ENCODE data around the gene CYP46A1.

Gene CYP46A1

DNA sequence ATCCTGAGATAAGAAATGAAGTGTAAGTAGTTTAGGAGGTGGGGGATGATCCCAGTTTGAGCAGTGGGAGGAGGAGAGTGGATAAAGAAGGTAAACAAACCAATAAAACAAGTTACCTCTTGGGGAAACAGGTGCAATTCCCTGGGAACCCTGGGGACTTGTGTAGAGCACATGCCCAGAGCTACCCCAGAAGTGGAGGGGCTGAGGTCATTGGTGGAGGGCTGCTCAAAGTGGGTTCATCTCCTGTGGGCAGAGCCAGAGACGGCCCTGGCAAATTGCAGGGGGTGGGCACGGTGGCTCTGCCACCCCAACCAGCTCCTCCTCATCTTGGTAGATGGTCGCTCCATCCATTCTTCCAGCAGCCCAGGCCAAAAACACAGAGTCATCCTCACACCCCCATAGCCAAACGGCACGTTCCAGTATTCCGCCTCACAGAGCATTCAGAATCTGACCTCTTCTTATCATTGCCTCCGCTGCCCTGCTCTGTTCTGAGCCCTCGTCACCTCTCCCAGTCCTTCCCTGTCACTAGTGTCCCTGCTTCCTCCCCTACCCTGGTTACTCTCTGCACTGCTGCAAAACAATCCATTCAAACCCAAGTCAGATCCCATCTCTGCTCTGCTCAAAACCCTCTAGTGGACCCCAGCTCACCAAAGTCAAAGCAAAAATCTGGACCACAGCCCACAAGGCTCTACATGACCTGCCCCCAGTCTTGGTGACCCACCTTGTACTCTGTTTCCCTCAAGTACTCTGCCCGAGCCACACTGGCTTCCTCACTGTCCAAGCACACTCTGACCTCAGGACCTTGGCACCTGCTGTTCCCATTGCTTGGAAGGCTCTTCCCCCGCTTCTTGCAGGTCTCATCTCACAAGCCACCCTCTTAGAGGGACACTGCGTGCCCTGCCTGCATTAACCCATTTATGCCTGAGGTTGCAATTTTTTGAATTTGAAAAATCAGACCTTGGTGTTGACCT is 5.5 kb downstream of the CYP46A1 start:
- no peak for DNase-seq

DNA sequence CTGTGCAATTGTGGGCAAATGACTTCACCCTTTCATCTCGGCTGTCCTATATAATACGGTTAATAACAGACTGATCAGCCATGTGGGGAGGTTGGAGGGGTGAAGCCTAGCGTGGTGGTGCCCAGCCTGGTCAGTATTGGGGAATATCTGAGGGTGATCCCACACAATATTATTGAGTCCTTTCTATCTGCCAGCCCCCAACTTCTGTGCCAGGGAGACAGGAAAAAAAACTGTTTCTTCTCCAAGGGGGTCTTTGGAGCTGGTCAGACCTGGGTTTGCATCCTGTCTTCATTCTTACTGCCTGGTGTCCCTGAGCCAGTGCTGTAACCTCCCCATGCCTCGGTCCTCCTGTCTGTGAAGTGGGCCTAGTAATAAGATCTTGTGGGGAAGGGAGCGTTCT is 6.5 kb downstream of the CYP46A1 start:
- DNase-seq, result no peak

DNA sequence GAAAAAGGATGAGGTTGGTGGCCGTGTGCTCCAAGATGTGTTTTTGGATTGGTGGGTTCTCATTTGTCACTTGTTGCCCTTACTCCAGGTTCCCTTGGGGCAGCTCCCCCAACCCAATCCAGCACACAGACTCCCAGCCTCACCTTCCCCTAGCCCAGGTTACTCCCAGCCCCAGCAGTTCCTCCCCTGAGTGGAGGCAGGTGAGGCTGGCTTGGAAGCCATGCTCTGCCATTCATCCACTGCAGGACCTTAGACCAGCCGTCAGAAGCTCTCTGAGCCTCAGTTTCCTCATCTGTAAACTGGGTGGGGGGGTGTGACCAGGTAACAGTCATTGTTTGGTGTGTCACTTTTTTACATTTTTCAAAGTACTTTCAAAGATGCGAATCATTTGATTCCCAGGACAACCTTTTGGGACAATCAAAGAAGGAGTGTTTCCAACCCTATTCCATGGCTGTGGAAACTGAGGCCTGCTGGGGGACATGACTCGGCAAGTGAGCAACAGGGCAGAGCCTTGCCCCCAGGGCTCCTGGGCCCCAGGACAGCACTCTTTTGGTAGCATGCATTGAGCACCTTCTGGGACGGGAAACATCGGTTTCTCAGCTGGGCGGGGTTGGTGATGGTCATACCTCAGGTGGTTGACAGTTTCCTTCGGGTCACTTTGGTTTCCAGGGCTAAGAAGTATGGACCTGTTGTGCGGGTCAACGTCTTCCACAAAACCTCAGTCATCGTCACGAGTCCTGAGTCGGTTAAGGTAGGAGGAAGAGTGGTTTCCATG is 7.2 kb downstream of the CYP46A1 start:
- DNase-seq, result no peak

DNA sequence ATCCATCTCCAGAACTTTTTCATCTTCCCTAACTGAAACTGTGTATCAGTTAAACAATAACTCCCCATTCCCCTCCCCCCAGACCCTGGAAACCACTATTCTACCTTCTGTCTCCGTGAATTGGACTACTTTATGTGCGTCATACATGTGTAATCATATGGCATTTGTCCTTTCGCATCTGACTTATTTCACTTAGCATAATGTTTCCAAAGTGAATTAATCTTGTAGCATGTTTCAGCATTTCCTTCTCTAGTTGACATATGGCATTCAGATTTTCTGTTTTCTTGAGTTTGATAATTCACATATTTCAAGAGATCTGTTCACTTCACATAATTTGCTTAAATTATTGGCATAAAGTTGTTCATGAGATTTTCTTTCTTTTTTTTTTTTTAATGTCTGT is 9.8 kb downstream of the CYP46A1 start:
- no peak for DNase-seq

DNA sequence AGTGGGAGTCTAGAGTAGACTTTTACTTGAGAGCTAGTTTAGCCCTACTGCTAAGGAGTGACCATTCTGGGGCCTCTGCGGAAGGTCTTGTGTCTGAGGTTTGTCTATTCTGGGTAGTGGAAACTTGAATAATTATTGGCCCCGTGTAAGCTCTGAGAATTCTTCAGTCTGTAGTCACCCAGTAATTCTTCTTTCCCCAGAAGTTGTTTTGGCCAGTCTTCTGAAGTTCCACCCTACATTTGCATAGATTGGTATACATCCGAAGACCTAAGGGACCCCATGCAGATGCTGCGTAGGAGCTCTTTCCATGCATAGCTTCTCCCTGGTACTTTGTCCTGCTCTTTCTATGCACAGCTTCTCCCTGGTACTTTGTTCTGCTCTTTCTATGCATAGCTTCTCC is 12.8 kb downstream of the CYP46A1 start:
- DNase-seq, result no peak

DNA sequence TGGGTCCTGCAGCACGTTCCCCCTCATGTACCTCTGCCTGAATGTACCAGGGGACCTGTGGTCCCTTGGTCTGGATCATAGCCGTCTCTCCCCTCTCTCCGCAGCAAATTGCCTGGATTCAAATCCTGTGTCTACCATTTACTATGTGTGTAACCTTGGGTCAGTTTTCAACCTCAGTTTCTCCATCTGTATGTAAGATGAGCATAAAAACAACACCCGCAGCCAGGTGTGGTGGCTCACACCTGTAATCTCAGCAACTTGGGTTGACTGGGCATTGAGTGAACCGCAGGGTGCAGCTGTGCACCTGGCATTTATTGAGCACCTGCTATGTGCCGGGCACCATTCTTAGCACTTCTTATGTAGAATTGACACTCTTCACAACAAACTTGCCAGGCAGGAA is 14.1 kb downstream of the CYP46A1 start:
- no peak for DNase-seq

DNA sequence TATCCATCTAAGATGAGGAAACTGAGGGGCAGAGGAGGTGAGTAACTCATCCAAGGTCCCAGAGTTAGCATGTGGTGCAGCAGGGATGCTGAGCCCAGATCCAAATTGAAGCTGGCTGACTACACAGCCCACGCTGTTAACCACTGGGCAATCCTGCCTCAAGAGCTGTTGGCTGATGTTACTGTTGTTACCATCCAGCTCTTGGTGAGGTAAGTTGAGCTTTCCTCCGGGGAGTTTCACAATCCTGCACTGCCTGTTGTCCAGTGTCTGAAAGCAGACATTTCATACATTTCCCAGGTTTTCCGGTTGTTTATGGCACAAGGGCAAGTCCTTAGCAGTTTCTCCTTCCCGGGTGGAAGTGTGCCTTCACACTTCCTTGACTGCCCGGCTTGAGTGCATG is 14.5 kb downstream of the CYP46A1 start:
- DNase-seq, result no peak

DNA sequence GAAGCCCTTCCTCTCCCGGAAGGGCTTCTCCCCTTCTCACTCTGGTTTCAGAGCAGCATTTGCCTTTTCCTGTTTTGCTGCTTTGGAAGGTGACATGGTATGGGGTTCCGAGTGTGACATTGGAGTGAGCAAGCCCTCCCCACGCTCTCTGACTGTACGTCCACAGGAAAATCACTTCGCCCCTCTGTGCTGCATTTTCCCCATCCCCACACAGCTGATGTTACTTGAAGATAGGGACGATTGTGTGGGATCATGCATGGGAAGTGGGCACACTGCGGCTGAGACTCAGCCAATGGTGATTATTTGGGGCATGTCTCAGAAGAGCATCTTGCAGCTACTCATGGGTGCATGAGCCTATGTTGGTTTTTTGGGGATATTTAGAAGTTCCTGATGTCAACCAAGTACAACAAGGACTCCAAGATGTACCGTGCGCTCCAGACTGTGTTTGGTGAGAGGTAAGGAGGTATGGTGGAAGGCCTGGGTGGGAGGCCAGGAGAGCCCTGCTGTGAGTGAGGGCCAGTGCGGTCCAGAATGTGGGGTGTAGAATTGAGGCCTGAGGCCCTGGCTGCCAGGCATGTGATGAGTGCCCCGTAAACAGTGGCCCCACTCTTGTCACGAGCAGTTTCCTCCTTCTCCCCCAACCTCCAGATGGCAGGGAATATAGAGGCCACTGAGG is 15.1 kb downstream of the CYP46A1 start:
- DNase-seq, result no peak

DNA sequence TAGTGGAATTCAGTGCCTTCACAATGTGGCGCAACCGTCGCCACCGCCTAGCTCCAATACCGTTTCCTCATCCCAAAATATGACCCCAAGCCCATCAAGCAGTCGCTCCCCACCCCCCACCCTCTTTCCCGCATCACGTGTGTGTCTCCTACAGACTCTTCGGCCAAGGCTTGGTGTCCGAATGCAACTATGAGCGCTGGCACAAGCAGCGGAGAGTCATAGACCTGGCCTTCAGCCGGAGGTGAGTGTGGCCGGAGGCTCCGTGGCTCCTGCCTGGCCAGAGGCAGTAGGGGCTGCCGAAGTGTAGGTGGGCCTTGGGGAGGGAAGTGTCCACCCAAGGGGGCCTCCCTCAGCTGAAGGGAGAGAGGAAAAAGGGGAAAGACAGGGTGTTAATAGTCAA is 15.8 kb downstream of the CYP46A1 start:
- DNase-seq, result no peak

DNA sequence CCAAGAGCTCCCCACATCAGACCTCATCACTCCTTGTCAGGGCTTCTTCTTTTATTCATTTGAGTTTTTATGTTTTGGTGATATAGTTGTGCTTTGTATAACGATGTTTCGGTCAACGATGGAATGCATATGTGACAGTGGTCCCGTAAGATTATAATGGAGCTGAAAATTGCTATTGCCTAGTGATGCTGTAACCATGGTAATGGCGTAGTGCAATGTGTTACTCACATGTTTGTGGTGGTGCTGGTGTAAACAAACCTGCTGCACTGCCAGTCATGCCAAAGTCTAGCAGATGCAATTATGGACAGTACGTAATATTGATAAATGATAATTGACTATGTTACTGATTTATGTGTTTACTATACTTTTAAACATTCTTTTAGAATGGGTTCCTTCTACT is 16.3 kb downstream of the CYP46A1 start:
- DNase-seq, result no peak

DNA sequence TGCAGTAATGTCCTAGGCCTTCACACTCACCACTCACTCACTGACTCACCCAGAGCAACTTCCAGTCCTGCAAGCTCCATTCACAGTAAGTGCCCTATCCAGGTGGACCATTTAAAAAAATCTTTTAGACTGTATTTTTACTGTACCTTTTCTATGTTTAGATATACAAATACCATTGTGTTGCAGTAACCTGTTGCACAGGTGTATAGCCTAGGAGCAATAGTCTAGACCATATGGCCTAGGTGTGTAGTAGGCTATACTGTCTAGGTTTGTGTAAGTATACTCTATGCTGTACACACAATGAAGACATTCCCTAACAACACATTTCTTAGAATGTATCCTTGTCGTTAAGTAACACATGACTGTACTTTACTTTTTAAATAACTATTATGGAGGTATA is 17.2 kb downstream of the CYP46A1 start:
- no peak for DNase-seq

DNA sequence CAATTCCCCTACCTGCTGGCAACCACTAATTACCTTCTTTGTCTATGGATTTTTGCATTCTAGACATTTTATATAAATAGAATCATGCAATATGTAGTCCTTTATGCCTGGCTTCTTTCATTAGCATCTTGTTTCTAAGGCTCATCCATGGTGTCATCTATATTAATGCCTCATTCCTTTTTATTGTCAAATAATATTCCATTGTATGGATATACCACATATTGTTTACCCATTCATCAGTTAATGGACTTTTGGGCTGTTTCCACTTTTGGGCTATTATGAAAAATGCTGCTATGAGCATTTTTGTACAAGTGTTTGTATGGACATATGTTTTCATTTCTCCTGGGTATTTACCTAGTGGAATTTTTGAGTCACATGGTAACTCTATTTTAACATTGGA is 18.0 kb downstream of the CYP46A1 start:
- no peak for DNase-seq

DNA sequence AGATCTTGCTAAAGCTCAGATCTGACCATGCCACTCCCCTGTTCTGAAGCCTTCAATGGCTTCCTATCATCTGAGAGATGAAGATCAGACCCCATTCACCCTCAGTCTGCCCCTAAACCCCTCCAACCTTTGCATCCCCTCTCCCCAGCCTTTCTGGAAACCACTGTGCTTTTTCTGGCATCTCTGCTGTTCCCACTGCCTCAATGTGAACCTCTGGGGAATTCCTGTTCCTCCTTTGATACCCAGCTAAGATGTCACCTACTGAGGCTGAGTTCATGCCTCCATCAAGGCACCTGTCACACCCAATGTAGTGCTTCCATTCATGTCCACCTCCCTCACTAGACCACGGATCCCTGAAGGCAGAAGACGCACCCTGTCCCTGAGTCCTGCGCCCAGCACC is 19.3 kb downstream of the CYP46A1 start:
- DNase-seq, result no peak

DNA sequence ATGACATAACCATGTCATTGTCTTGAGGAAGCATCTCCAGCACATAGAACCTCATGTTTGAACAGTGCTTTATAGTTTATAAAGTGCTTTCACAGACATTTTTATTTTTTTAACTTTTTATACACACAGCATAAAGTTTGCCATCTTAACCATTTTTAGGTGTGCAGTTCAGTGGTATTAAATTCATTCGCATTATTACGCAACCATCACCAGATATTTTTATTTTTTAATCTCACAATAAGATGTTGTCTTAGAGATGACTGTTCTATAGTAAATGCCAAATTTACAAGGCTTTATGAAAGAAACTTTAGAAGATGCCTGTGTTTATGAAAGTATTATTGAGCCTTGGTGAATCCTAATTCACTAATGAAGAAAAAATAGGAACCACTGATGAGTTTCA is 19.9 kb downstream of the CYP46A1 start:
- DNase-seq, result no peak

DNA sequence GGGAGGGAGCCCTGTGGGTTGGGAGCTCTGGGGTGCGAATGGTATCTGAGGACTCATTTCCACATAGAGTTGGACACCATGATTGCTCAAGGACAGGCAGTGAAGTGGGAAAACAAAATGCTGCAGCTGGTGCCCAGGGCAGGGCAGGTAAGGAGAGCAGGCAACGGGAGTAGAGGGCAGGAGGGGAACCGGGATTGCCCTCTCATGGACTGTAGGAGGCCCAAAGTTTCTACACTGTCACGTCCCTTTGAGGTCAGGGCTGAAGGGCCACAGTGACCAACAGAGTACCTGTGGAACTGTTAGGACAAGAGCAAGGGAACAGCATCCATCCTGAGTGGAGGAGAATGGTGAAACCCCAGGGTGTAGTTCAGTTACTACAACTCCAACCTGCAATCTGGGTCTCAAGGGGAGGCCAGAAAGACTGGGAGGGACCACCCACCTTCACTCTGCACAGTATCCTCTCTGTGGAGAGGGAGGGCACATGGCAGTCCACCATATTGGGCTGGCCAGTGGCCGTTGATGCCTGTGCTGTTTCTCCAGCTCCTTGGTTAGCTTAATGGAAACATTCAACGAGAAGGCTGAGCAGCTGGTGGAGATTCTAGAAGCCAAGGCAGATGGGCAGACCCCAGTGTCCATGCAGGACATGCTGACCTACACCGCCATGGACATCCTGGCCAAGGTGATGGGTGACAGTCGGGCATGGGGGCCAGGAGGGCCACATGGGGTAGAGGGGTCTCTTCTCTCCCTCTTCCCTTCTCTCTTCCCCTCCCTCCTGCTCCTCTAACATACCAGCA is 22.2 kb downstream of the CYP46A1 start:
- no peak for DNase-seq

DNA sequence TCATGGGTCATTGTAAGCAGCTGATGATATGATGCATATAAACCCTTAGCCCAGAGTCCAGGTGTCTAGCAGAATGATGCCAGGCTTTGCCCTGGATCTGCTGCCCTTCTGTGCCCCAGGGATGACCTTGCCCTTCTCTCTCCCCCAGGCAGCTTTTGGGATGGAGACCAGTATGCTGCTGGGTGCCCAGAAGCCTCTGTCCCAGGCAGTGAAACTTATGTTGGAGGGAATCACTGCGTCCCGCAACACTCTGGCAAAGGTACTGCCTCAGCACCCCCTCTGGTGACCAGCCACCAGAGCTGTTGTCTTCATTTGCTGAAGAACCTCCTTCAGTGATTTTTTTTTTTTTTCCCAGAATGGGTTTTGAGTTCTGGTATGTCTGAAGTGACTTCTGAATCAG is 23.3 kb downstream of the CYP46A1 start:
- no peak for DNase-seq

DNA sequence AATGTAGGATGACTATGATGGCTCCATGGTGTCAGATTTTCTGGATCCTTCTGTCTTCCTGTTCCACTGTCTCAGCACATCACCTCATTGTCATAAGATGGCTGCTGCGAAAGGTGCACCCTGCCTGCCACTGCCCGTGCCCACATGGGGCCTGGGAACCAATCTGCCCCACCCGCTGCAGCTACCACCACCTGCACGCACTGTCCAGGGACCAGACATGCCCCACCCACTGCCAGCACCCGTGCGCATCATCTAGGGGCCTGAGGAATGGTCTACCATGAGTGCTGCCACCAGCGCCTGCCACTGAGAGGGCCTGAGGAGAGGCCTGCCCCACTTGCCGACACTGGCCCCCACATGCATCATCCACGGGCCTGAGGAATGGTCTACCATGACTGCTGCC is 23.8 kb downstream of the CYP46A1 start:
- no peak for DNase-seq

DNA sequence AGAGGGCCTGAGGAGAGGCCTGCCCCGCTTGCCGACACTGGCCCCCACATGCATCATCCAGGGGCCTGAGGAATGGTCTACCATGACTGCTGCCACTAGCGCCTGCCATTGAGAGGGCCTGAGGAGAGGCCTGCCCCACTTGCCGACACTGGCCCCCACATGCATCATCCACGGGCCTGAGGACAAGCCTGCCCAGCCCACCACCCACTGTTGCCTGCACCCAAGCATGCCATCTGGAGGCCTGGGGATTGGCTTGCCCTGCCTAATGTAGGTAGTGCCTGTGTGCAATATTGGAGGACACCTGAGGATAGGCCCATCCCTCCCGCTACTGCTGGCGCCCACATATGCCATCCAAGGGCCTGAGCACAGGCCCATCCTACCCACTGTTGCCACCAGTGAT is 24.4 kb downstream of the CYP46A1 start:
- no peak for DNase-seq

DNA sequence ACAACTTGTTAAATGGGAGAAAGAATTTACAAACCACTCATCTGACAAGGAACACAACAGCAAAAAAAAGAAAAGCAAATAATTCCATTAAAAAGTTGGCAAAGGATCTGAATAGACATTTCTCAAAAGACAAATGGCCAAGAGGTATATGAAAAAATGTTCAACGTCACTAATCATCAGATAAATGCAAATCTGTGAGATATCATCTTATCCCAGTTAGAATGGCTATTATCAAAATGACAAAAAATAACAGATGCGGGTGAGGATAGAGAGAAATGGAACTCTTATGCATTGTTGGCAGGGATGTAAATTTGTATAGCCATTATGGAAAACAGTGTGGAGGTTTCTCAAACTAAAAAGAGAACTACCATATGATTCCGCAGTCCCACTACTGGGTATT is 29.9 kb downstream of the CYP46A1 start:
- DNase-seq, result no peak

DNA sequence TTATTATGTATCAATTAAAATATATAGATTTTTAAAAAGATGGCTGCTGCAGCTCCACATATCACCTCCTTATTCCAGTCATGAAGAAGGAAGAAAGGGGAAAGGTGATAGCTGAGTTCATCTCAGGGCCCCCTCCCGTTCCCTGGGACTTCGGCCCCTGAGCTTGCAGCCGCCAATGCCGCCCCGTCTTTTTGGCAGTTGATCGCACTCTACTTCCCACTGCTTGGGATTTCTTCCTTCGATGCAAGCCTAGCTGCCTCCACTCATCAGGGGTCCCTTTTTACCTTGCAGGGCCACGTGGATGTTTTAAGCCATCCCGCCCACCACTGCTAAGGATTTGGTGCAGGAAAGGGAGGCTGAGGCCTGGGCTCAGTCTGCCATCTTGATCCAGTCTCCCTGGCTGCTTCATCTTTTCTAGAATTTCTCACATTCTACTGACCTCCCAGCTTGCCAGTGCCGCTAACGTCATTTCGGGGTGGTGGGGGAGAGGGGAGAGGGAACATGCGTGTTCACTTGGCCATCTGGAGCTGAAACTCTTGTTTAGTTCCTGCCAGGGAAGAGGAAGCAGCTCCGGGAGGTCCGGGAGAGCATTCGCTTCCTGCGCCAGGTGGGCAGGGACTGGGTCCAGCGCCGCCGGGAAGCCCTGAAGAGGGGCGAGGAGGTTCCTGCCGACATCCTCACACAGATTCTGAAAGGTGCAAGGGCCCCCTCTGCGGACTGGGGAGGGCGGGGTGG is 31.3 kb downstream of the CYP46A1 start:
- DNase-seq, result no peak

DNA sequence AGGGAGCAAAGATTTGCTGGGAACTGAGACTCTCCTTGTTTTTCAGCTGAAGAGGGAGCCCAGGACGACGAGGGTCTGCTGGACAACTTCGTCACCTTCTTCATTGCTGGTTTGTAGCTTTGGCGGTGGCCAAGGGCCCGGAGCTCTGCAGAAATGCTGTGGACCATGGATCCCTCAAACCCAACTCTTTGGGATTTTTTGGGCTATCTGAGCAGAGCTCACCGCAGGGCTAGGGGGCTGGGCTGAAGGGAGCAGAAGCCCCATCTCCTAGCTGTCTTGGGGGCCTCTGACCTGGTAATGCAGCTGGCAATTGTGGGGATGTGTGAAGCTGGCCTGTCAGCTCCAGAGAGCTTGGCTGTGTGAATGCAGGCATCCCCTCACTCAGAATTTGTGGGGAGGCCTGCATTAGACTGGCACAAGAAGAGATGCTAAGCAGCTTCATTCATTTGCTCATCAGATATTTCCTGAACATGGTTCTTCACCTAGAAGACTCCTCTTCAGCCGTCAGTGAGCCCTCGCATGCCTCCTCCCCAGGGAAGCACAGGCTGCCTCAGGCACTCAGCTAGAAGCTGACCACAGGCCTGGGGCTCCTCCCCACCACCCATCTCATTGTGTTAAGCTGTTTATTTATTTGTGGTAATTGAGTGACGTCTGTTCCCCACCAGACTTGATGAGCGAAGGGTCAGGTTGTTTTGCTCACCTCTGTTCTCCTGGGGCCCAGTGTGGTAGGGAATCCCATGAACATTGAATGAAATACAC is 32.2 kb downstream of the CYP46A1 start:
- no peak for DNase-seq

Measured in NCI-H146 (cell line).